Endodermal cell (in vitro differentiated cells): ENCODE data around the gene SLC45A3. TPM values are rescaled to one million over a fixed set of nuclear protein-coding genes. Genes with fewer than 3 reads are reported as not detected.

Source experiments
- DNase-seq: peaks from one replicate; pipeline ENCODE4 v3.0.0-alpha.2; 2017
- H3K27ac ChIP-seq: 2 replicates; pipeline ENCODE4 v1.5.1; 2013; ENCODE audit warnings: mild to moderate bottlenecking, low read depth, low read length, moderate library complexity
- H3K27me3 ChIP-seq: 2 replicates; pipeline ENCODE4 v1.6.1; 2013; ENCODE audit warnings: mild to moderate bottlenecking, low read length, moderate library complexity; ENCODE audit not compliant: insufficient read depth, control insufficient read depth, poor library complexity, severe bottlenecking
- H3K36me3 ChIP-seq: 2 replicates; pipeline ENCODE4 v1.7.0; 2013; ENCODE audit warnings: mild to moderate bottlenecking, low read length, moderate library complexity; ENCODE audit not compliant: control insufficient read depth, insufficient read depth
- H3K4me1 ChIP-seq: one replicate; pipeline ENCODE4 v1.7.0; 2013; ENCODE audit warnings: low read length; ENCODE audit not compliant: control insufficient read depth, insufficient read depth
- H3K4me3 ChIP-seq: 2 replicates; pipeline ENCODE4 v1.5.1; 2013; ENCODE audit warnings: mild to moderate bottlenecking, low read length, moderate library complexity
- H3K9ac ChIP-seq: 2 replicates; pipeline ENCODE4 v1.6.1; 2013; ENCODE audit warnings: mild to moderate bottlenecking, low read length, moderate library complexity; ENCODE audit not compliant: poor library complexity, severe bottlenecking; ENCODE audit errors: extremely low read depth
- H3K9me3 ChIP-seq: 2 replicates; pipeline ENCODE4 v1.6.1; 2013; ENCODE audit warnings: mild to moderate bottlenecking, low read length, moderate library complexity; ENCODE audit not compliant: control insufficient read depth
- H3K27ac Mint-ChIP-seq: 2 replicates; pipeline ENCODE4 v1.8.0; 2020; ENCODE audit warnings: mixed read lengths
- H3K27me3 Mint-ChIP-seq: 2 replicates; pipeline ENCODE4 v1.8.0; 2021; ENCODE audit warnings: mild to moderate bottlenecking, mixed read lengths; ENCODE audit not compliant: insufficient read depth
- H3K36me3 Mint-ChIP-seq: 2 replicates; pipeline ENCODE4 v1.8.0; 2020; ENCODE audit warnings: low read depth, mixed read lengths
- H3K4me1 Mint-ChIP-seq: 2 replicates; pipeline ENCODE4 v1.8.0; 2020; ENCODE audit warnings: mixed read lengths
- H3K4me3 Mint-ChIP-seq: 2 replicates; pipeline ENCODE4 v1.8.0; 2020; ENCODE audit warnings: mild to moderate bottlenecking, moderate library complexity, mixed read lengths
- H3K9me3 Mint-ChIP-seq: 2 replicates; pipeline ENCODE4 v1.8.0; 2020; ENCODE audit warnings: mild to moderate bottlenecking, mixed read lengths
- WGBS, 2 experiments: methylation state at CpG; one replicate each; pipeline versions ENCODE4 v1.1.5 to v1.1.7; 2013; ENCODE audit warnings: missing lambda C conversion rate in 2 of 2, mixed read lengths in 1 of 2; ENCODE audit not compliant: insufficient coverage in 1 of 2, insufficient read length in 1 of 2; 5-methylcytosine and 5-hydroxymethylcytosine counted together
- total RNA-seq, 2 donors: library from RNA; stranded (reverse); fragmentation: NEBNext Ultra II Directional in 1 of 2; extraction: Animal tissue kit (Norgen Biotek cat#: 25700) in 1 of 2; gene quantifications; 2 replicates in 1 of 2; 3 replicates in 1 of 2; pipeline ENCODE4 v1.2.1, GENCODE V29; 2021
- TF ChIP-seq, protein P1 (sequence below): fragments of 200-600 bp; sonication (generic); conservative IDR thresholded peaks from 2 replicates; pipeline ENCODE4 v1.5.0; 2021; ENCODE audit warnings: antibody characterized with exemption, mild to moderate bottlenecking

SLC45A3 gene
- total RNA-seq, 2 donors from 2014 or later, result 7.9 to 10.2 TPM

DNA sequence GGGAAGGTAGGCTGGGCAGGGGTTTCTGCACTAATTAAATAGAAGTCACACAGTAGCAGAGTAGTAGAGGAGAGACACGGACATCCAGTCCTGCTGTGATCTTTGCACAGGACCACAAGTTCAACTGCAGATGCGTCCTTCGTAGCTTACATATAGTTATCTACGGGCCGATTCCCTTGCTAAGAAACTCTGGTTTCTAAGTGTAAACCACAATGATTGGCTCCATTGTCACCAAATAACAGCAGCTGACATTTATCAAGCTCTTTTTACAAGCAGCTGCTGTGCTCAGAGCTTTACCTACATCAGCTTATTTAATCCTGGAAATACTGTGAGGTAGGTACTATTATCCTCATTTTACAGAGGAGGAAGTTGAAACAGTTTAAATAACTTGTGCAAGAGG, 3.1 kb downstream of the SLC45A3 start:
- H3K4me1 Mint-ChIP-seq, result peaks cover 48% of the 10 kb centered on the region
- Histone ChIP-seq H3K9ac (no peak overlapping the region), H3K27ac (no peak overlapping the region), H3K4me1 (peaks cover 16% of the 10 kb centered on the region), H3K36me3 (no peaks in the 10 kb centered on the region), H3K27me3 (peaks cover 12% of the 10 kb centered on the region), H3K4me3 (peak overlapping the region; percentile 29), H3K9me3 (no peaks in the 10 kb centered on the region)
- TF ChIP-seq, protein P1, sequence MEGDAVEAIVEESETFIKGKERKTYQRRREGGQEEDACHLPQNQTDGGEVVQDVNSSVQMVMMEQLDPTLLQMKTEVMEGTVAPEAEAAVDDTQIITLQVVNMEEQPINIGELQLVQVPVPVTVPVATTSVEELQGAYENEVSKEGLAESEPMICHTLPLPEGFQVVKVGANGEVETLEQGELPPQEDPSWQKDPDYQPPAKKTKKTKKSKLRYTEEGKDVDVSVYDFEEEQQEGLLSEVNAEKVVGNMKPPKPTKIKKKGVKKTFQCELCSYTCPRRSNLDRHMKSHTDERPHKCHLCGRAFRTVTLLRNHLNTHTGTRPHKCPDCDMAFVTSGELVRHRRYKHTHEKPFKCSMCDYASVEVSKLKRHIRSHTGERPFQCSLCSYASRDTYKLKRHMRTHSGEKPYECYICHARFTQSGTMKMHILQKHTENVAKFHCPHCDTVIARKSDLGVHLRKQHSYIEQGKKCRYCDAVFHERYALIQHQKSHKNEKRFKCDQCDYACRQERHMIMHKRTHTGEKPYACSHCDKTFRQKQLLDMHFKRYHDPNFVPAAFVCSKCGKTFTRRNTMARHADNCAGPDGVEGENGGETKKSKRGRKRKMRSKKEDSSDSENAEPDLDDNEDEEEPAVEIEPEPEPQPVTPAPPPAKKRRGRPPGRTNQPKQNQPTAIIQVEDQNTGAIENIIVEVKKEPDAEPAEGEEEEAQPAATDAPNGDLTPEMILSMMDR, result no peak
- no peak for DNase-seq
- no peak overlapping the region for H3K27ac Mint-ChIP-seq
- no peaks in the 10 kb centered on the region for H3K36me3 Mint-ChIP-seq
- H3K4me3 Mint-ChIP-seq, result no peak overlapping the region
- WGBS, 2 experiments, result 78 to 81% methylated on average over 5 of the region's 5 CpGs
- peaks cover 13% of the 10 kb centered on the region for H3K27me3 Mint-ChIP-seq
- no peaks in the 10 kb centered on the region for H3K9me3 Mint-ChIP-seq

DNA sequence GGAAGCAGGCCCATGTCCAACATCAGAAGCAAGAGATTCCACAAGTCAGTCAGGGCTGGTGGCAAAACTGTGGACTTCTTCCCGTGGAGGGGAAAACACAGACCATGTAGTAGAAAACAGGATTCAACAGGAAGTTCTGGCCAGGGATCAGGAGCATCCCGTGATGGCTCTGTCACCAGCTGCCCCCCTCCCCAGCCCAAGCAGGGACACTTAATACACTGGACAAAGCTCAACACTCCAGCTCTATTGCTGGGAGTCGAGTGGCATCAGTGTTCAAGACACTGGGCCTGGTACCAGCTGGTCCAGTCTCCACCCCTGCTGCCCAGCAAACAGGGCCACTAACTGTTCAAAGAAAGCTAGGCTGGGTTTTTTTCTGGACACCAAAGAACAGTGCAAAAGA, 3.7 kb downstream of the SLC45A3 start:
- Mint-ChIP-seq H3K27ac (no peak overlapping the region), H3K4me1 (peaks cover 54% of the 10 kb centered on the region)
- peaks cover 16% of the 10 kb centered on the region for H3K4me1 ChIP-seq

DNA sequence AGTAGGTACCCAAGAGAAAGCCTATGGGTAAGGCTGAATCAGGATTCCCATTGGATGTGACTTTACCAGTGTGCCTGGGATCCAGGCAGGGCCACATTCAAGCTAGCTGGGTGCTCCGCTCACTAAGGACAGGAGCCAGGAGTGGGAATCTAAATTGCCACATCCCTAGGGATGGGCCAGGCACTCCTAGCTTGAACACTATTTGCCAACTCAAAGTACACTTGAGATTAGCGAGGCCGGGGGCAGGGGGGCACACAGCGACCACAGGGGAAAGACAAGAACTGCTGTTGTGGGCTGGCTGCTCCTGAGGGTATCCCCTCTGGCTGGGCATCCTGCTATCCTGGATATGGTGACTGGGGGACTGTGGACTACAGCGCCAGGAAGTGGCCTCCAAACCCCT, 4.3 kb downstream of the SLC45A3 start:
- H3K9me3 Mint-ChIP-seq, result no peaks in the 10 kb centered on the region
- H3K27me3 Mint-ChIP-seq, result peaks cover 5% of the 10 kb centered on the region
- no peaks in the 10 kb centered on the region for H3K36me3 ChIP-seq
- TF ChIP-seq, protein P1, result no peak
- peak overlapping the region; percentile 31 for H3K27ac Mint-ChIP-seq
- WGBS, 2 experiments, result 95 to 100% methylated on average over 2 to 5 of the region's 5 CpGs
- H3K4me3 Mint-ChIP-seq, result no peak overlapping the region
- no peak overlapping the region for H3K27ac ChIP-seq
- DNase-seq, result peak; percentile 36
- H3K9me3 ChIP-seq, result no peaks in the 10 kb centered on the region
- H3K4me3 ChIP-seq, result no peak overlapping the region
- no peak overlapping the region for H3K9ac ChIP-seq
- H3K4me1 Mint-ChIP-seq, result peaks cover 60% of the 10 kb centered on the region
- peaks cover 20% of the 10 kb centered on the region for H3K4me1 ChIP-seq
- peaks cover 4% of the 10 kb centered on the region for H3K27me3 ChIP-seq
- no peaks in the 10 kb centered on the region for H3K36me3 Mint-ChIP-seq

More for the DNA sequence above, 3.7 kb downstream of the SLC45A3 start:
- TF ChIP-seq, protein P1, result no peak
- Histone ChIP-seq H3K9ac (no peak overlapping the region), H3K36me3 (no peaks in the 10 kb centered on the region), H3K27me3 (peaks cover 10% of the 10 kb centered on the region), H3K9me3 (no peaks in the 10 kb centered on the region), H3K27ac (no peak overlapping the region), H3K4me3 (no peak overlapping the region)
- Mint-ChIP-seq H3K36me3 (no peaks in the 10 kb centered on the region), H3K9me3 (no peaks in the 10 kb centered on the region), H3K4me3 (no peak overlapping the region), H3K27me3 (peaks cover 11% of the 10 kb centered on the region)
- peak; percentile 11 for DNase-seq
- 88 to 100% methylated on average over 2 to 3 of the region's 3 CpGs for WGBS, 2 experiments
